Measurements from ENCODE around the gene NHLRC1. TPM values are rescaled to one million over a fixed set of nuclear protein-coding genes. Genes with fewer than 3 reads are reported as not detected.
A peak's percentile ranks its signal among the peaks of the same experiment; 100 is the strongest.

NHLRC1 gene
- total RNA-seq, 1 donor from 2014 or later: 0.26 TPM

DNA sequence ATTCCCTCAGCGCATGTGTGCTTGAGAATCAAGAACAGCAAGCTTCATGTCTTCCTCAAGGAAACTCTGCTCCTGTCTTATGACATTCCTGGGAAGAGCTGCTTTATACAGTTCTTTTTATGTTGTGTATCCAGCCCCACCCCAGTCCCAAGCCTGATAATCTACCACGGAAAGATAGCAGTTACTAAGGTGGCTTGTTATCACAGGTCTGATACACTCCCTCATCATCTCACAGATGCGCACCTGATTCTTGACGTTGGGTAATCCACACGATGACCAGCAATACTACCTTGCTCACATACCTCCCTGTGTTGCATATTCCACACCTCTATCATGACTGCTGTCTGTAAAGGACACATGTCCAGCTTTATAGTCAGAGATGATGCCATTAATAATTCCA, 3.2 kb downstream of the NHLRC1 start:
- H3K4me1 Mint-ChIP-seq: peaks cover 19% of the 10 kb centered on the region
- H3K4me3 Mint-ChIP-seq: no peak overlapping the region
- peaks cover 56% of the 10 kb centered on the region for H3K27me3 Mint-ChIP-seq
- DNase-seq: no peak
- no peak overlapping the region for H3K27ac Mint-ChIP-seq
- intact Hi-C loops (cut with micrococcal nuclease): loop anchor here (5.0 to 10.0 kb wide), 3 partner anchors 132 to 1104 kb away; partner anchors contain the start of gene KIF13A
- H3K36me3 Mint-ChIP-seq (ENCODE audit: low read depth): no peaks in the 10 kb centered on the region
- no peaks in the 10 kb centered on the region for H3K9me3 Mint-ChIP-seq

GRCh38 chr6:18118330-18118729, 4.1 kb downstream of the NHLRC1 start:
- H3K4me1 Mint-ChIP-seq: peaks cover 20% of the 10 kb centered on the region
- no peaks in the 10 kb centered on the region for H3K9me3 Mint-ChIP-seq
- peaks cover 61% of the 10 kb centered on the region for H3K27me3 Mint-ChIP-seq
- no peak overlapping the region for H3K27ac Mint-ChIP-seq
- no peak overlapping the region for H3K4me3 Mint-ChIP-seq
- no peaks in the 10 kb centered on the region for H3K36me3 Mint-ChIP-seq (ENCODE audit: low read depth)
- DNase-seq: no peak
- intact Hi-C loops (cut with micrococcal nuclease): loop anchor here (5.0 to 10.0 kb wide), 3 partner anchors 131 to 1104 kb away; partner anchors contain the start of gene KIF13A

DNA sequence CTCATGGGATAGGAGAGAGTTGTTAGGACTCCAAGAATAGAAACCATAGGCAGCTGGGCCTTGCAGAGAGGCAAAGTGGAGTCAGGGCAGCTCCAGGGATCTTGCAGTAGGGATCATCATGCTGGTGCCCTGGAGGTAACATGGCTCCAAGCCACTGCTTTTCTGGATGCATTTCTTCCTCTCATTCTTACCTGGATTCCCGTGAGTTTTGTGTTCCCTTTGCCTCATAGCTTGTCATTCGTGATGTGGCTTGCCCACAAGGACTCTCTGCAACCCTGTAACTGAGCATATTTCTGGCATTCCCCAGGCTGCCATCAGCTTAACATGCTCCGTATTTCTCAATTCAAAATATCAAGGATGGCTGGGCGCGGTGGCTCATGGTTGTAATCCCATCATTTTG, 5.3 kb downstream of the NHLRC1 start:
- intact Hi-C loops (cut with micrococcal nuclease): loop anchor here (5.0 to 10.0 kb wide), 3 partner anchors 130 to 1102 kb away; partner anchors contain the start of gene KIF13A
- H3K9me3 Mint-ChIP-seq: no peaks in the 10 kb centered on the region
- no peak for DNase-seq
- H3K4me3 Mint-ChIP-seq: no peak overlapping the region
- H3K27me3 Mint-ChIP-seq: peaks cover 63% of the 10 kb centered on the region
- no peak overlapping the region for H3K27ac Mint-ChIP-seq
- H3K36me3 Mint-ChIP-seq (ENCODE audit: low read depth): no peaks in the 10 kb centered on the region
- peaks cover 14% of the 10 kb centered on the region for H3K4me1 Mint-ChIP-seq

DNA sequence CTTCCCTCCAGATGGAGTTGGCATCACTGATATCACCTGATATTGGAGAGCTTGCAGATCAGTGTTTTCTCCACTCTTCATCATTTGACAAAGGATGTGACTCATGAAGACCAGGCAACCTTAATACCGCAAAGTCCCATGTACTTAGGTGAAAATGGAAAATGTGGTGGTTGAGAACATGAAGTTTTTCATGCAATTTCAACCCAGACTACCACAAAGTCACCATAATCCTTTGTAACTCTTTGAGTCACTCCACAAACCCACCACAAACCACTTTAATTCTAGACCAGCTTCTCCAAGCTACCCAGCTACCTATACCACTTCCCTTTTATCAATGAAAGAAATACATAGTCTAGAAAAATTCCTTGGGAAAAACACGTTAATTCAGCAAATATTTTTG, 7.1 kb downstream of the NHLRC1 start:
- peak overlapping the region; percentile 1 for H3K27ac Mint-ChIP-seq
- intact Hi-C loops (cut with micrococcal nuclease): loop anchor here (2.0 to 10.0 kb wide), 4 partner anchors 128 to 1101 kb away; partner anchors contain the start of genes DEK and KIF13A
- peaks cover 57% of the 10 kb centered on the region for H3K27me3 Mint-ChIP-seq
- peaks cover 11% of the 10 kb centered on the region for H3K4me1 Mint-ChIP-seq
- H3K9me3 Mint-ChIP-seq: no peaks in the 10 kb centered on the region
- no peaks in the 10 kb centered on the region for H3K36me3 Mint-ChIP-seq (ENCODE audit: low read depth)
- H3K4me3 Mint-ChIP-seq: peak overlapping the region; percentile 24
- peak; percentile 70 for DNase-seq

- Mint-ChIP-seq H3K27ac (no peak overlapping the region), H3K36me3 (ENCODE audit: low read depth) (no peaks in the 10 kb centered on the region), H3K4me1 (peaks cover 4% of the 10 kb centered on the region), H3K4me3 (no peak overlapping the region), H3K9me3 (peaks cover 4% of the 10 kb centered on the region), H3K27me3 (peaks cover 45% of the 10 kb centered on the region)
- intact Hi-C loops (cut with micrococcal nuclease): loop anchor here (10.0 kb wide), 2 partner anchors 225 to 1095 kb away; no protein-coding TSS in a partner anchor
- DNase-seq: no peak
These were observed 12.3 kb downstream of the NHLRC1 start for GRCh38 chr6:18110162-18110561.

- peaks cover 40% of the 10 kb centered on the region for H3K27me3 Mint-ChIP-seq
- intact Hi-C loops (cut with micrococcal nuclease): no loop called here
- no peak overlapping the region for H3K27ac Mint-ChIP-seq
- H3K4me1 Mint-ChIP-seq: no peaks in the 10 kb centered on the region
- no peaks in the 10 kb centered on the region for H3K36me3 Mint-ChIP-seq (ENCODE audit: low read depth)
- H3K9me3 Mint-ChIP-seq: peaks cover 4% of the 10 kb centered on the region
- H3K4me3 Mint-ChIP-seq: no peak overlapping the region
- no peak for DNase-seq
These were observed 15.4 kb downstream of the NHLRC1 start for GRCh38 chr6:18107061-18107460.

DNA sequence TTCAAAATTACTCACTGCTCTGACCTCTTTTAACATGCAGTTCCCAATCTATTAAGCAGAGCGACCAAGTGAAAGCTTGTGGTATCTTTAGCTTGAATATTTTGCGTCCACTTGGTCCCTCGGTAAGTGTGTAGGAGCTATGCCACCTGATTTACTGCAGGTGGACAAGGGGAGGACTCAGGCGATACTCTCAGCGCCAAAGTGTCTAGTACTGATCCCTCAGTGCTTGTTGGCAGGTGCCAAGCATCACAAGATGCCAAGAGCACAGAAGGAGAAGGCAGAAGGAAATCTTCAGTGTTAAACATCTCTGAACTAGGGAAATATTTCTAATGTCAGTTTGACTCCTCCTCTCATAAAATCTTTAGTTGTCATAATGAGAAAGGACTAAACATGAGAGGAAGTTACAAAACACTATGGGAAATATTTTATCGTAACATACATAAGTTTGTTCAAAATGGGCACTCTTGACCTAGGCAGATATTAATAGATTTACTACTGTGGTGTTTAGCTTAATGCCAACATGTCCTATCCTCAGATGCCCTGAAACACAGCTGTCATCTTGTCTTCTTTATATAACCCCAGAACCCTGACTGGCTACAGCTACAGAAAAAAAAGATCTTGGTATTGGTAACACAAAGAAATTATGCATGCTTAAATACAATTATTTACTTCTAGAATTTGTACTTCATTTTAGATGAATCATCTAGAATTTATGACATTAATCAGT, 19.5 kb downstream of the NHLRC1 start:
- Mint-ChIP-seq H3K9me3 (peaks cover 5% of the 10 kb centered on the region), H3K27me3 (peaks cover 30% of the 10 kb centered on the region), H3K36me3 (ENCODE audit: low read depth) (no peaks in the 10 kb centered on the region), H3K27ac (no peak overlapping the region), H3K4me1 (peaks cover 2% of the 10 kb centered on the region), H3K4me3 (no peak overlapping the region)
- no peak for DNase-seq
- intact Hi-C loops (cut with micrococcal nuclease): no loop called here

DNA sequence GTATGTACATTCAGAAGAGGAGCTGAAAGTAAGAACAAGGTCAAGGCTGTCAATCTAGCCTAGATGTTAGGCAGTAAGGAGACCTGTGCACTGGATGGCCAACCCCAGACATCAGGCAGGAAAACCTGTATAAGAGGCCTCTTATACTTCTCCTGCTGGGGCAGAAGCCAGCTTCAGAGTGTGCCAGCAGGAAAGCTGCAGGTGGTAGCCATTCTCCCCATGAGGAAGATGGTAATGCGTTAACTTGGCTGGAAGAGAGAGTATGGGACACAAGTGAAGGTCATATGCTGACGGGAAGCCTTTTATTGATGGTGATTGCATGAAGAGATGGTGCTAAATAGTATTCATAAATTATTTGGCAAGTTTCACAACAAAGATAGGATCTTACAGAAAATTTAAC, 20.6 kb downstream of the NHLRC1 start:
- DNase-seq: no peak
- no peaks in the 10 kb centered on the region for H3K36me3 Mint-ChIP-seq (ENCODE audit: low read depth)
- intact Hi-C loops (cut with micrococcal nuclease): no loop called here

DNA sequence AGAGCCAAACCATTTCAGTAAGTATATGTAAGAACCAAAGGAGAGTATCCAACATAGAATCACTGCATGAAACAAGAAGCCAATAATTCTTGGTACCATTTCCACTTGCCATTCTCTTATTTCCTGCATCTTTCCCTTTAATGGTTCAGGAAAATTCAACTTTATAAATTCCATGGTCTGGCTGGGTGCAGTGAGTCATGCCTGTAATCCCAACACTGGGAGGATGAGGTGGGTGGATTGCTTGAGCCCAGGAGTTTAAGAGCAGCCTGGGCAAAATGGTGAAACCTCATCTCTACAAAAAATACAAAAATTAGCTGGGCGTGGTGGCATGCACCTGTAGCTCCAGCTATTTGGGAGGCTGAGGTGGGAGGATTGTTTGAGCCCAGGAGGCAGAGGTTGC, 21.2 kb downstream of the NHLRC1 start:
- intact Hi-C loops (cut with micrococcal nuclease): no loop called here
- Mint-ChIP-seq H3K4me1 (peaks cover 2% of the 10 kb centered on the region), H3K27me3 (peaks cover 32% of the 10 kb centered on the region), H3K4me3 (no peak overlapping the region), H3K36me3 (ENCODE audit: low read depth) (no peaks in the 10 kb centered on the region), H3K27ac (no peak overlapping the region), H3K9me3 (peaks cover 7% of the 10 kb centered on the region)
- no peak for DNase-seq

More for the DNA sequence above, 20.6 kb downstream of the NHLRC1 start:
- peaks cover 32% of the 10 kb centered on the region for H3K27me3 Mint-ChIP-seq
- no peak overlapping the region for H3K4me3 Mint-ChIP-seq
- no peak overlapping the region for H3K27ac Mint-ChIP-seq
- peaks cover 2% of the 10 kb centered on the region for H3K4me1 Mint-ChIP-seq
- H3K9me3 Mint-ChIP-seq: peaks cover 7% of the 10 kb centered on the region

DNA sequence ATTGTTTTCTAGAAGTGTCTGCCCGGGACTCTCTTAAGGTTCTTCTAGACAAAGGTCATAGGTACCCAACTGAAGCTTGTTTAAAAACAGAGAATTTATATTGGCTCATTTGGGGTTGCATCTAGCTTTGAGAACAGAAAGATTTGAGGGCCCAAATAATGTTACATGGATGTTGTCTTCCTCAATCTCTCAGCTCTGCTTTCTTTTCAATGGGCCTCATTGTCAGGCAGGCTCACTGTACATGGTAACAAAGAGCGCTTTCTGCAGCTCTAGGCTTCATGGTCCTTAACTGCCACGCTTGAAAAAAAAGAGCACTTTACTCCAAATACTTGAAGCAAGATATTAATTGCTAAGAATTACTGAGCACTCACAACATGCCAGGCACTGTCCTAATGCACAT, 22.2 kb downstream of the NHLRC1 start:
- peaks cover 3% of the 10 kb centered on the region for H3K9me3 Mint-ChIP-seq
- H3K27me3 Mint-ChIP-seq: peaks cover 27% of the 10 kb centered on the region
- H3K4me3 Mint-ChIP-seq: no peak overlapping the region
- peaks cover 2% of the 10 kb centered on the region for H3K4me1 Mint-ChIP-seq
- intact Hi-C loops (cut with micrococcal nuclease): no loop called here
- no peak overlapping the region for H3K27ac Mint-ChIP-seq
- DNase-seq: no peak
- no peaks in the 10 kb centered on the region for H3K36me3 Mint-ChIP-seq (ENCODE audit: low read depth)

GRCh38 chr6:18099511-18099910, 23.0 kb downstream of the NHLRC1 start:
- H3K27ac Mint-ChIP-seq: no peak overlapping the region
- H3K9me3 Mint-ChIP-seq: peaks cover 3% of the 10 kb centered on the region
- no peaks in the 10 kb centered on the region for H3K36me3 Mint-ChIP-seq (ENCODE audit: low read depth)
- H3K27me3 Mint-ChIP-seq: peaks cover 22% of the 10 kb centered on the region
- no peak for DNase-seq
- intact Hi-C loops (cut with micrococcal nuclease): no loop called here
- no peak overlapping the region for H3K4me3 Mint-ChIP-seq
- peaks cover 2% of the 10 kb centered on the region for H3K4me1 Mint-ChIP-seq

GRCh38 chr6:18096423-18096822, 26.1 kb downstream of the NHLRC1 start:
- Mint-ChIP-seq H3K27ac (no peak overlapping the region), H3K27me3 (peaks cover 8% of the 10 kb centered on the region), H3K9me3 (peaks cover 3% of the 10 kb centered on the region), H3K4me3 (no peak overlapping the region), H3K36me3 (ENCODE audit: low read depth) (no peaks in the 10 kb centered on the region), H3K4me1 (peaks cover 2% of the 10 kb centered on the region)
- intact Hi-C loops (cut with micrococcal nuclease): no loop called here
- DNase-seq: no peak

GRCh38 chr6:18091382-18091781, 31.1 kb downstream of the NHLRC1 start:
- H3K4me1 Mint-ChIP-seq: no peaks in the 10 kb centered on the region
- no peaks in the 10 kb centered on the region for H3K36me3 Mint-ChIP-seq (ENCODE audit: low read depth)
- no peaks in the 10 kb centered on the region for H3K9me3 Mint-ChIP-seq
- DNase-seq: no peak
- H3K4me3 Mint-ChIP-seq: no peak overlapping the region
- intact Hi-C loops (cut with micrococcal nuclease): no loop called here
- H3K27ac Mint-ChIP-seq: no peak overlapping the region
- peaks cover 3% of the 10 kb centered on the region for H3K27me3 Mint-ChIP-seq

DNA sequence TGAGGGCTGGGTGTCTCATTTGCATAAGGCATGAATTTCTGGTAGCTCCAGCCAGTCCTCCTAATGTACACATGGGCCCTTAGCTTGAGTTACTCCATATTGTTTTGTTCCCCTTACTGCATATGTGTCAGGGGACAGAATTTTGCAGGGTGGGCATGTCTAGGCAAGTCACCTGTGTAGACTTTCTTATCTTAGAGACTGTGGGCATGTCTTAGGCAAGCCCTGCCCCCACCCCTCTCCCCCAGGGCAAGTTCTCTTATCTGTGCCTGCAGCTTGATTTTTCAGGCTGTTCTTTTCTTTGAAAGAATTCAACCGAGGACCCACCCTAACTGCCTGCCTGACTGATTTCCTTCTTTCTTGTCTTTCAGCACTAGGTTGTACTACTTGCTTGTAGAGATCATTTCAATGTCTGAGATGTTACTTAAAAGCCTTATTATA, 32.1 kb downstream of the NHLRC1 start:
- no peak overlapping the region for H3K4me3 Mint-ChIP-seq
- no peak overlapping the region for H3K27ac Mint-ChIP-seq
- H3K27me3 Mint-ChIP-seq: peaks cover 3% of the 10 kb centered on the region
- H3K36me3 Mint-ChIP-seq (ENCODE audit: low read depth): no peaks in the 10 kb centered on the region
- H3K9me3 Mint-ChIP-seq: no peaks in the 10 kb centered on the region
- intact Hi-C loops (cut with micrococcal nuclease): no loop called here
- H3K4me1 Mint-ChIP-seq: no peaks in the 10 kb centered on the region
- DNase-seq: no peak
